Right lobe of liver (tissue), 4 donors: Measurements from ENCODE around the gene CLDN7.
"Not testable (repeated sequence)": the region's sequence is repeated elsewhere in the genome, so short reads cannot be mapped to it uniquely, and the experiment has no call there.

Source experiments
- CTCF ChIP-seq, 4 donors: fragments of 200-600 bp in 3 of 4; fragments of 450-650 bp in 1 of 4; IDR thresholded peaks; one replicate each; pipeline versions ENCODE4 v1.5.1 to v1.8.0; 2016 to 2022; ENCODE audit warnings: antibody characterized with exemption in 4 of 4, mild to moderate bottlenecking in 2 of 4
- POLR2A ChIP-seq: fragments of 450-650 bp; IDR thresholded peaks from one replicate; pipeline ENCODE4 v1.6.1; 2017; ENCODE audit warnings: antibody characterized with exemption, mild to moderate bottlenecking
- donor health status: DM: no; HTN: no; CAD: no.
- donor health status: DM: no; HTN: no; CAD: no.
- donor health status: DM: no; HTN: yes; CAD: no.

DNA sequence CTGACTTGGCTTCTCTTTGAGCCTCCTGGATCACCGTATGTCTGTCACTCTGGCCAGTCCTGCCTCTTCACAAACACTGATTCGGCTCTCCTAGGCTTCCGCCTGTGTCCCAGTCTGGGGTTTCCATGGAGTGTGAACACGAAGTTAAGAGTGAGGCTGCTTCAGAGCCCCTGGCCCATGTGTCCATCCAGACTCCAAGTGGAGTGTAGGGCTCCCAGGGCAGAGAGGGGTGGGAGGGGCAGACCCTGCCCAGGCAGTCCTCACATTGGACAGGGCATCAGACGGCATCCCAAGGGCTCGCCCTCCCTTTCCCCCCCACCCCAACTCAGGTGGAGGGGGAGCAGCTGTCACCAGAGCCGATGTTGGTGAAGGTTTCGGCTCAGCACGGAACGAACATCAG is 18.4 kb downstream of the CLDN7 start:
- not testable (repeated sequence) for TF ChIP-seq CTCF (IDR thresholded peaks at IDR 0.05); POLR2A
